ENCODE results near the gene HEPHL1. TPM values are rescaled to one million over a fixed set of nuclear protein-coding genes. Genes with fewer than 3 reads are reported as not detected.

HEPHL1 gene
- total RNA-seq, 2 donors from 2014 or later = not detected

- no peaks in the 10 kb centered on the region for H3K9me3 ChIP-seq (ENCODE audit: control insufficient read depth, low read length, poor library complexity, severe bottlenecking)
- Mint-ChIP-seq H3K36me3 (ENCODE audit: low read depth) (peaks cover 4% of the 10 kb centered on the region), H3K4me3 (no peak overlapping the region), H3K4me1 (peaks cover 58% of the 10 kb centered on the region), H3K27me3 (no peaks in the 10 kb centered on the region), H3K27ac (no peak overlapping the region)
- no peak for ATAC-seq
- DNase-seq = no peak
Observed at GRCh38 chr11:94144216-94144615, 123.1 kb downstream of the HEPHL1 start.

GRCh38 chr11:94144664-94145063 is 123.5 kb downstream of the HEPHL1 start:
- no peak for ATAC-seq
- DNase-seq = no peak
- H3K4me3 Mint-ChIP-seq = no peak overlapping the region
- H3K27ac Mint-ChIP-seq = no peak overlapping the region
- H3K9me3 ChIP-seq (ENCODE audit: control insufficient read depth, low read length, poor library complexity, severe bottlenecking) = no peaks in the 10 kb centered on the region
- H3K27me3 Mint-ChIP-seq = no peaks in the 10 kb centered on the region
- peaks cover 60% of the 10 kb centered on the region for H3K4me1 Mint-ChIP-seq
- peaks cover 4% of the 10 kb centered on the region for H3K36me3 Mint-ChIP-seq (ENCODE audit: low read depth)

- DNase-seq (no peak), ATAC-seq (no peak)
- peak overlapping the region; percentile 22 for H3K4me3 Mint-ChIP-seq
- no peaks in the 10 kb centered on the region for H3K27me3 Mint-ChIP-seq
- no peak overlapping the region for H3K27ac Mint-ChIP-seq
- peaks cover 4% of the 10 kb centered on the region for H3K36me3 Mint-ChIP-seq (ENCODE audit: low read depth)
- no peaks in the 10 kb centered on the region for H3K9me3 ChIP-seq (ENCODE audit: control insufficient read depth, low read length, poor library complexity, severe bottlenecking)
- peaks cover 58% of the 10 kb centered on the region for H3K4me1 Mint-ChIP-seq
Observed at GRCh38 chr11:94145431-94145830, 124.3 kb downstream of the HEPHL1 start.

- peaks cover 62% of the 10 kb centered on the region for H3K4me1 Mint-ChIP-seq
- no peaks in the 10 kb centered on the region for H3K27me3 Mint-ChIP-seq
- H3K9me3 ChIP-seq (ENCODE audit: control insufficient read depth, low read length, poor library complexity, severe bottlenecking) = no peaks in the 10 kb centered on the region
- no peak for ATAC-seq
- no peak overlapping the region for H3K4me3 Mint-ChIP-seq
- H3K36me3 Mint-ChIP-seq (ENCODE audit: low read depth) = peaks cover 4% of the 10 kb centered on the region
- no peak overlapping the region for H3K27ac Mint-ChIP-seq
- DNase-seq = no peak
Observed at GRCh38 chr11:94145916-94146315, 124.8 kb downstream of the HEPHL1 start.

- H3K9me3 ChIP-seq (ENCODE audit: control insufficient read depth, low read length, poor library complexity, severe bottlenecking) = no peaks in the 10 kb centered on the region
- Mint-ChIP-seq H3K27me3 (no peaks in the 10 kb centered on the region), H3K36me3 (ENCODE audit: low read depth) (peaks cover 4% of the 10 kb centered on the region), H3K4me1 (peaks cover 67% of the 10 kb centered on the region), H3K27ac (peak overlapping the region; percentile 79), H3K4me3 (no peak overlapping the region)
- ATAC-seq (no peak), DNase-seq (no peak)
Observed at GRCh38 chr11:94147433-94147845, 126.3 kb downstream of the HEPHL1 start.

GRCh38 chr11:94148189-94148588 is 127.0 kb downstream of the HEPHL1 start:
- H3K36me3 Mint-ChIP-seq (ENCODE audit: low read depth) = peaks cover 7% of the 10 kb centered on the region
- no peaks in the 10 kb centered on the region for H3K9me3 ChIP-seq (ENCODE audit: control insufficient read depth, low read length, poor library complexity, severe bottlenecking)
- H3K4me3 Mint-ChIP-seq = no peak overlapping the region
- H3K27me3 Mint-ChIP-seq = no peaks in the 10 kb centered on the region
- H3K27ac Mint-ChIP-seq = peak overlapping the region; percentile 79
- no peak for ATAC-seq
- peaks cover 67% of the 10 kb centered on the region for H3K4me1 Mint-ChIP-seq
- DNase-seq = no peak

- no peak for ATAC-seq
- no peaks in the 10 kb centered on the region for H3K9me3 ChIP-seq (ENCODE audit: control insufficient read depth, low read length, poor library complexity, severe bottlenecking)
- H3K4me3 Mint-ChIP-seq = no peak overlapping the region
- H3K27ac Mint-ChIP-seq = peak overlapping the region; percentile 48
- H3K4me1 Mint-ChIP-seq = peaks cover 63% of the 10 kb centered on the region
- no peak for DNase-seq
- H3K27me3 Mint-ChIP-seq = no peaks in the 10 kb centered on the region
- H3K36me3 Mint-ChIP-seq (ENCODE audit: low read depth) = peaks cover 7% of the 10 kb centered on the region
Observed at GRCh38 chr11:94149431-94150017, 128.4 kb downstream of the HEPHL1 start.

GRCh38 chr11:94150056-94150455 is 128.9 kb downstream of the HEPHL1 start:
- H3K4me3 Mint-ChIP-seq = no peak overlapping the region
- no peaks in the 10 kb centered on the region for H3K9me3 ChIP-seq (ENCODE audit: control insufficient read depth, low read length, poor library complexity, severe bottlenecking)
- DNase-seq (no peak), ATAC-seq (no peak)
- peaks cover 7% of the 10 kb centered on the region for H3K36me3 Mint-ChIP-seq (ENCODE audit: low read depth)
- H3K4me1 Mint-ChIP-seq = peaks cover 57% of the 10 kb centered on the region
- H3K27ac Mint-ChIP-seq = peak overlapping the region; percentile 48
- H3K27me3 Mint-ChIP-seq = no peaks in the 10 kb centered on the region

GRCh38 chr11:94150704-94151685 is 129.8 kb downstream of the HEPHL1 start:
- Mint-ChIP-seq H3K4me1 (peaks cover 50% of the 10 kb centered on the region), H3K36me3 (ENCODE audit: low read depth) (peaks cover 4% of the 10 kb centered on the region), H3K27ac (peak overlapping the region; percentile 32), H3K4me3 (no peak overlapping the region), H3K27me3 (no peaks in the 10 kb centered on the region)
- DNase-seq (no peak), ATAC-seq (no peak)
- H3K9me3 ChIP-seq (ENCODE audit: control insufficient read depth, low read length, poor library complexity, severe bottlenecking) = no peaks in the 10 kb centered on the region

GRCh38 chr11:94151903-94152677 is 130.9 kb downstream of the HEPHL1 start:
- Mint-ChIP-seq H3K36me3 (ENCODE audit: low read depth) (peaks cover 4% of the 10 kb centered on the region), H3K27me3 (no peaks in the 10 kb centered on the region), H3K4me1 (peaks cover 43% of the 10 kb centered on the region), H3K27ac (no peak overlapping the region), H3K4me3 (no peak overlapping the region)
- DNase-seq (no peak), ATAC-seq (no peak)
- H3K9me3 ChIP-seq (ENCODE audit: control insufficient read depth, low read length, poor library complexity, severe bottlenecking) = no peaks in the 10 kb centered on the region

GRCh38 chr11:94152678-94153065 is 131.5 kb downstream of the HEPHL1 start:
- ATAC-seq (no peak), DNase-seq (no peak)
- H3K4me1 Mint-ChIP-seq = peaks cover 38% of the 10 kb centered on the region
- H3K9me3 ChIP-seq (ENCODE audit: control insufficient read depth, low read length, poor library complexity, severe bottlenecking) = no peaks in the 10 kb centered on the region
- H3K4me3 Mint-ChIP-seq = no peak overlapping the region
- H3K27ac Mint-ChIP-seq = no peak overlapping the region
- H3K27me3 Mint-ChIP-seq = no peaks in the 10 kb centered on the region
- peaks cover 4% of the 10 kb centered on the region for H3K36me3 Mint-ChIP-seq (ENCODE audit: low read depth)

GRCh38 chr11:94153320-94153719 is 132.2 kb downstream of the HEPHL1 start:
- Mint-ChIP-seq H3K4me3 (no peak overlapping the region), H3K27ac (no peak overlapping the region), H3K36me3 (ENCODE audit: low read depth) (peaks cover 4% of the 10 kb centered on the region), H3K4me1 (peaks cover 33% of the 10 kb centered on the region), H3K27me3 (no peaks in the 10 kb centered on the region)
- DNase-seq = no peak
- ATAC-seq = no peak
- H3K9me3 ChIP-seq (ENCODE audit: control insufficient read depth, low read length, poor library complexity, severe bottlenecking) = no peaks in the 10 kb centered on the region
